SU-DHL-6 (cell line): Measurements from ENCODE around the gene LGR6.

Source experiments
- H2AFZ ChIP-seq: fragments of 200-600 bp; sonication (generic); 2 replicates; pipeline ENCODE4 v1.6.1; 2014; ENCODE audit warnings: low read depth, mild to moderate bottlenecking, moderate library complexity, mixed read lengths, antibody characterized with exemption, low read length; ENCODE audit not compliant: severe bottlenecking
- H3F3A ChIP-seq: fragments of 200-600 bp; shearing (Covaris generic); 2 replicates; pipeline ENCODE4 v1.6.0; 2016; ENCODE audit warnings: antibody characterized with exemption, mild to moderate bottlenecking; ENCODE audit not compliant: insufficient read depth
- H3K27ac ChIP-seq: fragments of 200-600 bp; sonication (generic); 2 replicates; pipeline ENCODE4 v1.5.1; 2016; ENCODE audit warnings: low read depth, mild to moderate bottlenecking, low read length, moderate library complexity, mixed read lengths
- H3K27me3 ChIP-seq: fragments of 200-600 bp; sonication (generic), shearing (Covaris generic); 2 replicates; pipeline ENCODE4 v1.6.0; 2014; ENCODE audit warnings: mild to moderate bottlenecking, low read length
- H3K36me3 ChIP-seq: fragments of 200-600 bp; sonication (generic); 2 replicates; pipeline ENCODE4 v1.6.1; 2014; ENCODE audit warnings: mild to moderate bottlenecking, low read length, mixed read lengths
- H3K4me2 ChIP-seq: fragments of 300-600, 200-600 bp; shearing (Covaris generic), sonication (generic); 2 replicates; pipeline ENCODE4 v1.6.0; 2014; ENCODE audit warnings: low read length, low read depth, mild to moderate bottlenecking; ENCODE audit not compliant: poor library complexity, severe bottlenecking
- H3K4me3 ChIP-seq: fragments of 200-600 bp; sonication (generic); 2 replicates; pipeline ENCODE4 v1.5.1; 2014; ENCODE audit warnings: antibody characterized with exemption, low read length, mild to moderate bottlenecking, mixed read lengths; ENCODE audit not compliant: insufficient read depth, poor library complexity, severe bottlenecking
- H3K79me2 ChIP-seq: fragments of 200-600 bp; sonication (generic); 2 replicates; pipeline ENCODE4 v1.6.1; 2014; ENCODE audit warnings: mild to moderate bottlenecking, low read length, moderate library complexity; ENCODE audit not compliant: insufficient read depth
- H3K9ac ChIP-seq: fragments of 200-600 bp; sonication (generic); 2 replicates; pipeline ENCODE4 v1.7.0; 2014; ENCODE audit warnings: mild to moderate bottlenecking, low read length
- H3K9me2 ChIP-seq: fragments of 200-600 bp; sonication (generic); replicated peaks from 2 replicates; pipeline ENCODE4 v1.6.1; 2014; ENCODE audit warnings: low read length; ENCODE audit not compliant: insufficient read depth
- H3K9me3 ChIP-seq: fragments of 200-600 bp; sonication (generic); 2 replicates; pipeline ENCODE4 v1.6.1; 2014; ENCODE audit warnings: low read length, mixed read lengths; ENCODE audit not compliant: insufficient read depth
- H4K20me1 ChIP-seq: fragments of 200-600 bp; sonication (generic); 2 replicates; pipeline ENCODE4 v1.6.1; 2014; ENCODE audit warnings: low read depth, mild to moderate bottlenecking, antibody characterized with exemption, low read length, moderate library complexity, mixed read lengths
- EZH2phosphoT487 ChIP-seq: fragments of 200-600 bp; sonication (generic), shearing (Covaris generic); conservative IDR thresholded peaks from 2 replicates; pipeline ENCODE4 v1.6.1; 2018; ENCODE audit warnings: mild to moderate bottlenecking, antibody characterized with exemption, low read length, moderate library complexity, mixed read lengths
- TF ChIP-seq, protein P1 (sequence below): fragments of 200-600 bp; sonication (generic); IDR thresholded peaks from one replicate; pipeline ENCODE4 v1.5.1; 2017; ENCODE audit warnings: antibody characterized with exemption, mild to moderate bottlenecking, low read length, moderate library complexity; ENCODE audit not compliant: insufficient read depth, poor library complexity, severe bottlenecking

LGR6 gene

DNA sequence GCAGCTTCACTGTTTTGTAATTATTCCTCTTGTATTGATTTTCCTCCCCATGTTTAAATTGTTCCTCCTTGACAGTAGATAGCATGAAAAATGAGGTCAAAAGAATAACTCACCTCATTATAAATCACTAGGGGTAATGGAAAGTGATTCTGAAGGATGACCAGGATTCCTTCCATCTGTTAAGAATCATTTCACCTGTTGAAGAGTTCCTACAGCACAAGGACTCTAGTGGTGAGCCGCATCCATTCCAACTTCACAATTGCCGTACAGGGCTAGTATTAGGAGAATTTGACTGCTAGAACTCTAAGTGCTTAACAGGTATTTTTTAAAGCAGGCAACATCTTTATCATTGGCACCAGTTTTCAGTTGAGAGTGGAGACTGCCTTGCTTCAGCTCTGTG is 168.6 kb downstream of the LGR6 start:
- H3K27ac ChIP-seq: no peak overlapping the region
- H3F3A ChIP-seq: no peaks in the 10 kb centered on the region
- H3K9ac ChIP-seq: no peak overlapping the region
- H3K36me3 ChIP-seq: no peaks in the 10 kb centered on the region
- H2AFZ ChIP-seq: no peak overlapping the region
- TF ChIP-seq, protein P1, sequence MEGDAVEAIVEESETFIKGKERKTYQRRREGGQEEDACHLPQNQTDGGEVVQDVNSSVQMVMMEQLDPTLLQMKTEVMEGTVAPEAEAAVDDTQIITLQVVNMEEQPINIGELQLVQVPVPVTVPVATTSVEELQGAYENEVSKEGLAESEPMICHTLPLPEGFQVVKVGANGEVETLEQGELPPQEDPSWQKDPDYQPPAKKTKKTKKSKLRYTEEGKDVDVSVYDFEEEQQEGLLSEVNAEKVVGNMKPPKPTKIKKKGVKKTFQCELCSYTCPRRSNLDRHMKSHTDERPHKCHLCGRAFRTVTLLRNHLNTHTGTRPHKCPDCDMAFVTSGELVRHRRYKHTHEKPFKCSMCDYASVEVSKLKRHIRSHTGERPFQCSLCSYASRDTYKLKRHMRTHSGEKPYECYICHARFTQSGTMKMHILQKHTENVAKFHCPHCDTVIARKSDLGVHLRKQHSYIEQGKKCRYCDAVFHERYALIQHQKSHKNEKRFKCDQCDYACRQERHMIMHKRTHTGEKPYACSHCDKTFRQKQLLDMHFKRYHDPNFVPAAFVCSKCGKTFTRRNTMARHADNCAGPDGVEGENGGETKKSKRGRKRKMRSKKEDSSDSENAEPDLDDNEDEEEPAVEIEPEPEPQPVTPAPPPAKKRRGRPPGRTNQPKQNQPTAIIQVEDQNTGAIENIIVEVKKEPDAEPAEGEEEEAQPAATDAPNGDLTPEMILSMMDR: no peak
- TF ChIP-seq EZH2phosphoT487: no peak
- no peak overlapping the region for H3K4me2 ChIP-seq
- H3K4me3 ChIP-seq: no peak overlapping the region
- H3K9me3 ChIP-seq: no peaks in the 10 kb centered on the region
- peaks cover 7% of the 10 kb centered on the region for H3K79me2 ChIP-seq
- H3K27me3 ChIP-seq: no peaks in the 10 kb centered on the region
- peaks cover 4% of the 10 kb centered on the region; the same call in 1 of the 2 replicates for H4K20me1 ChIP-seq
- no peaks in the 10 kb centered on the region for H3K9me2 ChIP-seq

GRCh38 chr1:202365092-202365815 is 171.7 kb downstream of the LGR6 start:
- TF ChIP-seq, protein P1: no peak
- TF ChIP-seq EZH2phosphoT487: no peak
- H3K9me2 ChIP-seq: no peaks in the 10 kb centered on the region
- H3K27ac ChIP-seq: no peak overlapping the region
- H3K79me2 ChIP-seq: peaks cover 3% of the 10 kb centered on the region; the same call in 1 of the 2 replicates
- H3K9ac ChIP-seq: no peak overlapping the region
- no peaks in the 10 kb centered on the region for H3F3A ChIP-seq
- H3K4me2 ChIP-seq: no peak overlapping the region
- peaks cover 4% of the 10 kb centered on the region; the same call in 1 of the 2 replicates for H4K20me1 ChIP-seq
- H2AFZ ChIP-seq: no peak overlapping the region
- no peaks in the 10 kb centered on the region for H3K9me3 ChIP-seq
- H3K36me3 ChIP-seq: no peaks in the 10 kb centered on the region
- H3K27me3 ChIP-seq: no peaks in the 10 kb centered on the region
- no peak overlapping the region for H3K4me3 ChIP-seq

GRCh38 chr1:202367271-202367670 is 173.7 kb downstream of the LGR6 start:
- no peak overlapping the region for H3K27ac ChIP-seq
- no peak overlapping the region for H2AFZ ChIP-seq
- no peaks in the 10 kb centered on the region for H3K9me3 ChIP-seq
- H3K27me3 ChIP-seq: no peaks in the 10 kb centered on the region
- 0 out of 2 replicates have a peak, but pooled peaks cover 3% of the 10 kb centered on the region for H3K79me2 ChIP-seq
- H3K4me3 ChIP-seq: no peak overlapping the region
- H3F3A ChIP-seq: no peaks in the 10 kb centered on the region
- H3K4me2 ChIP-seq: no peak overlapping the region
- TF ChIP-seq, protein P1: no peak
- TF ChIP-seq EZH2phosphoT487: no peak
- peaks cover 4% of the 10 kb centered on the region; the same call in 1 of the 2 replicates for H4K20me1 ChIP-seq
- no peaks in the 10 kb centered on the region for H3K36me3 ChIP-seq
- no peak overlapping the region for H3K9ac ChIP-seq
- H3K9me2 ChIP-seq: no peaks in the 10 kb centered on the region
